ENCODE measurements around the gene TLR4.

TLR4 gene

GRCh38 chr9:117704024-117704575 is at the start of gene TLR4:
TSS of gene TLR4 (plus strand) at chr9:117704403. CDS start at chr9:117704473, 70 bp downstream.
- TF ChIP-seq CTCF (IDR thresholded peaks at IDR 0.05; ENCODE audit: low read depth, low read length) = no peak
- no peak within 1 kb of the TSS for H3K4me3 ChIP-seq (ENCODE audit: low read depth, low read length)

DNA sequence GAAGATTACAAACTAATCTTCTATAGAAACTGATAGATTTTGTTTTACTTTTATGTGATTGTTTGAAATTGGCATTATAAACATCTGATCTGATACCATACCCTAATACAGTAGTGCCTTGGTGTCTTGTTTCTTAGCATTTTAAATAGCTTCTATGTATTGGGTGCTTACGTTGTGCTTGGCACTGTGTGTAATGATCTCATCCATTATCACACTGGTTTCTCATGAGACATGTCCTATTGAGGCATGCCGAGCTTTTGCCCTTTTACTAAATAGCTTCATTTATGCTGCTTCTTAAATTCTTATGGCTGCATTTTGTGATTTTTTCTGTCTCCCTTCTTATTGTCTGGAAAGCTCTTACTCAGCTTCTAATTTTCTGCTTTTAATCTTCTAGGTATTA is 48.2 kb upstream of the TLR4 start:
- TF ChIP-seq CTCF (IDR thresholded peaks at IDR 0.05; ENCODE audit: low read depth, low read length) = no peak
- H3K4me3 ChIP-seq (ENCODE audit: low read depth, low read length) = no peak overlapping the region

GRCh38 chr9:117662651-117663050 is 41.6 kb upstream of the TLR4 start:
- no peak overlapping the region for H3K4me3 ChIP-seq (ENCODE audit: low read depth, low read length)
- no peak for TF ChIP-seq CTCF (IDR thresholded peaks at IDR 0.05; ENCODE audit: low read depth, low read length)

DNA sequence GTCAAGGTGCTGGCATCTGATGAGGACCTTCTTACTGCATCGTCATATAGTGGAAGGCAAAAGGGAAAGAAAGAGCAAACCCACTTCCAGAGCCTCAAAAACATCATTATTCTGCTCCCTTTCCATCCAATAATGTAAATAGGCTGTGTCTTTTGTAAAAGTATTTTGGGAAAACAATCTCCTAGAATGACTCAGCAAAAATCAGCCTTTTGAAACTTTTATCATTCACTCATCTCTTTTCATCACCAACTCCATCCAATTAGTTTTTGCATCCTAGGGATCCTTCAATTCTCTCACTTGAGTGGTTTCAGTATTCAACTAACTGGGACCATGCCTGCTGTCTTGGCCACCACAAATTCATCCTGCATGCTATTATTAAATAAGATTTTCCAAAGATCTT is 39.8 kb upstream of the TLR4 start:
- H3K4me3 ChIP-seq (ENCODE audit: low read depth, low read length) = no peak overlapping the region
- no peak for TF ChIP-seq CTCF (IDR thresholded peaks at IDR 0.05; ENCODE audit: low read depth, low read length)

DNA sequence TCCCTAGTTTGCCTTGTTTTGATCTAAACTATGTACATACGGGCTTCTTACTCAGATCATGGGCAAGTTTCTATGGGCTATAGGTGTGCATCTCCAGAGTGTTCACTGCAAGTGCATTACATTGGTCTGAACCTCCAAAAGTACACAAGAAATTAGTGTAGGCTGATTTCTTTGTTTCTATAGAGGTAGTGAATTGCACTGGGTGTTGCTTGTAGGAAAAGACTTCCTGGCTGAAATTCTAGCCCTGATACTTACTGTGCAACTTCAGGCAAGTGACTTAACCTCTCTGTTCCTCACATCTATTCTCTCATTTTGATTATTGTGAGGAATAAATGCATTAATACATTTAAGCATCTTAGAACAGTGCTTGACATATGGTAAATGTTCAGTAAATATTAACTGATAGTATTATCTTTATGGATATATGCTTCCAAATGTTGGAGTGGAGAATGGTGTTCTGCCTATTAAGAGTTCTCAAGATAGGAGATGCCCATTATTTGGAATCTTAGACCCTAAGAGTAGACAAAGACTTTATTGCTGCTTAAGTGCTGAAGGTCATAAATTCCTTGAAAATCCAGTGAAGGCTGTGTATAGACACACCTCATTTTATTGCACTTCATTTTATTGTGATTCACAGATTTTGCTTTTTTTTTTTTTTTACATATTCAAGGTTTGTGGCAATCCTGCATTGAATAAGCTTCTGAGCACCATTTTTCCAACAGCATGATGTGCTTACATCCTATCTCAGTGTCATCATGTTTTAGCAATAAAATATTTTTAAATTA is 38.4 kb upstream of the TLR4 start:
- TF ChIP-seq CTCF (IDR thresholded peaks at IDR 0.05; ENCODE audit: low read depth, low read length) = no peak
- no peak overlapping the region for H3K4me3 ChIP-seq (ENCODE audit: low read depth, low read length)

DNA sequence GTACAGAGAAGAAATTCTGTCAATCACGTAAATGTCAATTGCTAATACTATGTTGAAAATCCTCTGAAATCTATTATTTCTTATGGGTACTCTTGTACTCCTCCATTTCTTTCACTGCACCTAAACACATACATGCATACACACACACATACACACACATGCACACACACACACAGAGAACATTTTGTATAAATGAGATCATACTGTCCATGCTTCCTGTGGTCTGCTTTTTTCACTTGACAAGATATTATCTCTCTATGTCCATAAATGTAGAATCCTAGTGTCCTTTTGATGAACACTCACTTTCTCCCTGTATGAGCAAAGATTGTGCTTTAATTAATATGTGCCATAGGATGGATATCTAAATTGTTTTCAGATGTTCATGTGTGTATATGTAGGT is 32.7 kb upstream of the TLR4 start:
- no peak overlapping the region for H3K4me3 ChIP-seq (ENCODE audit: low read depth, low read length)
- TF ChIP-seq CTCF (IDR thresholded peaks at IDR 0.05; ENCODE audit: low read depth, low read length) = no peak

- H3K4me3 ChIP-seq (ENCODE audit: low read depth, low read length) = no peak overlapping the region
- no peak for TF ChIP-seq CTCF (IDR thresholded peaks at IDR 0.05; ENCODE audit: low read depth, low read length)
These were observed 31.8 kb upstream of the TLR4 start for GRCh38 chr9:117672369-117672768.

Data from WI38 (cell line).